AG20443 (cell line): ENCODE data around the gene AMTN.

Source experiments
- DNase-seq: peaks from one replicate; pipeline ENCODE4 v3.0.0; 2012; ENCODE audit warnings: low spot score, mixed read lengths

The AMTN gene

DNA sequence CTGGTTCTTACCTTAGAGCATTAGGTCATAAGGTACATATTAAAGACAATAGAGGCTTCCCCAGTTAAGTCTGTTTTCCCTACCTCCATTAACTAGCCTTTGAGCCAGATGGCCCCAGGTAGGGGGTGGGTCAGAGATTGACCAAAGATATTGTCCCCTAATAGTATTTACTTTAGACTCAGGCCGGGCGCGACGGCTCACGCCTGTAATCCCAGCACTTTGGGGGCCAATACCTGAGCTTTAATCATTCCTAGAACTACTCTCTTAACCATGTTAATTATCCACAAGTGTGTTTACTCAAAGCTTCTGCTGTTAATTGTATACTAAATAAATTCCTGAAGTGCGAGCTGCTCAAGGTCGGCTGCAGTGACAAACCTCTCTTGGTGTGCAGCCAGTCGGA is 45.7 kb downstream of the AMTN start:
- DNase-seq: no peak

GRCh38 chr4:70570796-70571195 is 52.4 kb downstream of the AMTN start:
- no peak for DNase-seq

- no peak for DNase-seq
Measured at GRCh38 chr4:70571772-70572171, 53.4 kb downstream of the AMTN start.

GRCh38 chr4:70575964-70576363 is 57.6 kb downstream of the AMTN start:
- DNase-seq: no peak

DNA sequence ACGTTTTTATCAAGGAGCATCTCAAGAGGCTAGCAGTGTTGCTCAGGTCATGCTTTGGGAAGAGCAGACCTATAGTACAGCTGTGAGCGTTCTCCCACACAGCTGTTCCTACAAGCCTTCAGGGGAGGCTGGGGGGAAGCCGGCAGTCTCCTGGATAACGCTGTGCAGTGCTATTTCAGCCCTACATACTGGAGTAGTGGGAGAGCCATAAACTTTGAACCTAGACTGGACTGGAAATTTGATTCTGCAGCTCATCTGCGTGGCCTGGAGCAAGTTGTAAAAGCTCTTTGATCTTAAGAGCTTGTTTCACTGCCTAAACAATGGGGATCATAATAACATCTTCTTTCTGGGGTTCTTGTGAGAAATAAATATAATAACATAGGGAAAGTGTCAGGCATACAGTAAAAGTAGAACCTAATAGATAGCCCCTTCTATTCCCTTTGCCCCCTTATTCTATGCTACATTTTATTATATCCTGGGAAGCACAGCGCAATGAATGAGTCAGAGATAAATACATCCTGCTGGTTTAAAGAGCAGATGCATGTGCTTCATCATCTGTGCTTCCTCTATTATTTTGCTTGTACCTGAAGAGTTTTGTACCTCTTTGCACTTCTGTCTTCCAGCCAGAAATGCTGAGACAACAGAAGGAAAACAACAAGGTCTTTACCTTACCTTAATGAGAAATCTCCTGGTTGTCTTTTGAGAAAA is 59.0 kb downstream of the AMTN start:
- no peak for DNase-seq

DNA sequence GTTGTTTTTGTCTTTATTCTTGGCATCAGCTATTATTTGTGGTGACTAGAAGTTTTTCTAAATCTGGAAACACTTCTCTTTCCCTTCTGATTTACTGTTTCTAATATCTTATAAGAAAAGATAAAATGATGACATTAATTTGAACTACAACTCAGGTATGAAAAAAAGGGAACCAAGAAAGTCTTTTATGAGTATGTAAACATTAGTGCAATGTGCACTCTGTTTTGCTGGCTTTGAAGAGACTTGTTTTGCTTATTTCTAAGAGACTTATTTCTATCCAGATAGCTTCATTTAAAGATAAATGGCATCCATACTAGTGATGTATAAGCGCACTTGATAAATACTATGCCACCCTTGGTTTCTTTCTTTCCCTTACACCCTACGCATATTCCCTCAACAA is 63.6 kb downstream of the AMTN start:
- DNase-seq: no peak
